Stimulated activated CD8-positive, alpha-beta memory T cell treated with anti-CD3 and anti-CD28 coated beads, Interleukin-15, amount 100 ng/mL, for 4 hours (primary cell): ENCODE measurements around the gene PDE3B.
"Not testable (repeated sequence)": the region's sequence is repeated elsewhere in the genome, so short reads cannot be mapped to it uniquely, and the experiment has no call there.

Experiments used
- DNase-seq, 2 donors: peaks; one replicate each; pipeline ENCODE4 v3.0.0-alpha.2; 2020; ENCODE audit warnings: low read depth in 2 of 2

Gene PDE3B

GRCh38 chr11:14883683-14884082, 240.1 kb downstream of the PDE3B start:
- DNase-seq = not testable (repeated sequence)

GRCh38 chr11:14884667-14885273, 241.2 kb downstream of the PDE3B start:
- DNase-seq = no peak

GRCh38 chr11:14886513-14886912, 242.9 kb downstream of the PDE3B start:
- no peak for DNase-seq

DNA sequence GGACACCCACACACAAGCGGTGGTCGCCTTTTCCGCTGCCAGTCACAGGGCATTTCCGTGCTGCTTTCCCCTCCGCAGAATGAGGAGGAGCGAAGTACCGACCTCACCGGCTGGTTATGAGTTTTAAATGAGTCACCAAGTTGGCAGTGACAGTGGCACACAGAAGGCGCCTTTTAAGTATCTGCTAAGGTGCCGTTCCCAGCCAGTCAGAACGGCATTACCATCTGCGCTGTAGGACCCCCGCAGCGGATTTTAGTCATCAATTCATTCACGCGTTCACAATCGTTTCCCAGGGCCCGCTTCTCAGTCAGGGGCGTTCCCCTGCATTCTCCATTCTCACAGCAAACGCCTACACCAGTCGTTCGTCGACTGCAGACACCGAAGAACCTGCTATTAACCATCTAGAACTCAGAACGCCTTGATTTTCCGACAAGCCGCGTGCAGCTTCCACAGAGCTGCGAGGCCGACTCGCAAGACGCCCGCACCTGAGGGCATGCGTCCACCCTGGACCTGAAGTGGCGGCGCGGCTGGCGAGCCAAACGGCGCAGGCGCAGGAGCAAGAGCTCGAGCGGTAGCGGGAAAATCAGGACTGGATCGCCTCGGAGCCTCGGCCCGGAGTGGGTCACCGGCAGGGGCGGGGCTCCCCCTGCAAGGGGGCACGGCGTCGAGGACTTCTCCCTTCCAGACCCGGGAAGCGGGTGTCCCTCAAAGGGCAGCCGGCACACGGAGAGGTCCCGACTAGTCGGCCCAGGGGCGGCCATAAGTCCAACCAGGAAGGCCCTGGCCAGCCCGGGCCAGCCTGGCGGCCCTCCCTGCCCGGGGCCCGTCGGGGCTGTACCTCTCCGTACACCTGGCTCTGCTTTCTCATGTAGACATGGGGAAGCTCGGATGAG, 247.8 kb downstream of the PDE3B start:
- DNase-seq = peak; percentile 78 to 82

DNA sequence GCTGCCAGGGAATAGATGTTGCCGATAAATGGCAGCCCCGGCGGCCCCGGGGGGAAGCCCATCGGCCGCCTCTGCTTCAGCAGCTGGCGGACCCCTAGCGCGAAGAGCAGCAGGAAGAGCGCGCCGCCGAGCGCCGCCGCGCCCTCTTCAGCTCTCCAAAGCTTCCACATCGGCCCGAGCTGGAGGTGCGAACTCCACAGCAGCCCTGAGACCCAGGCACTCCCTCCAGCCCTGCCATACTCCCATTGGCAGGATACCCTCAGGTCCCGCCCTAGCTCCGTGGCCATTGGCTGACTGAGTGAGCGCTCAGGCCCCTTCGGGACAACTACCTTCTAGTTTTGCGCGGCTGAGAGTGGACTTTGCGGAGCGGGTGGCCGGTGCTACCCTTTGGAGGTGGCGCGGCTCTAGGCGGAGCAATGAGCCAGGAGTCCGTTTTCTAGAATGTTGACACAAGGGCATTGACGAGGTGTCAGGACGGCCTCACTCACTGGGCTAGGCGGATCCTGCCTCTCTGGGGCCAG, 248.5 kb downstream of the PDE3B start, which contains the start of gene CYP2R1:
Gene CYP2R1, minus strand, starts transcription at position 196 of the 521 bp plus-strand sequence. Its CDS starts 26 bp downstream, at position 170.
- DNase-seq = peak; percentile 78 to 83

DNA sequence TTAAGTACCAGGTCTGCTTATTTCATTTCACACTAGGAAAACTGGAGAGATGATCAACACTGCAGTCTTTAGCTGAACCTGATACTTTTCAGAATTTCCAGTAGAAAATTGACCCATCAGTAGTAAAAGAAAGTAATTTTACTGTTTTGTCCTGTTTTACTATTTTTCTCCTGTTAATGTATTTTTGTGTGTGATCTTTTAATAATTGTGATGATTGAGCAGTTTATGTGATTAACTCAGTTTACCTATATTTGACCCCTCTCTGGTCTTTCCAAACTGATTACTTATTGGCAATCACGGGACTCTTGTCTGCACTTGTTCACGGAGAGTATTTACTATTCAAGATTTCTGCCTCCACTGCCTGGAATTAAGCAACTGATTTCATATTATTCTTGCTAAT, 249.0 kb downstream of the PDE3B start:
- DNase-seq = no peak

- DNase-seq = no peak
These were observed 251.3 kb downstream of the PDE3B start for GRCh38 chr11:14894657-14895598.

GRCh38 chr11:14898355-14898754, 254.8 kb downstream of the PDE3B start:
- DNase-seq = no peak

DNA sequence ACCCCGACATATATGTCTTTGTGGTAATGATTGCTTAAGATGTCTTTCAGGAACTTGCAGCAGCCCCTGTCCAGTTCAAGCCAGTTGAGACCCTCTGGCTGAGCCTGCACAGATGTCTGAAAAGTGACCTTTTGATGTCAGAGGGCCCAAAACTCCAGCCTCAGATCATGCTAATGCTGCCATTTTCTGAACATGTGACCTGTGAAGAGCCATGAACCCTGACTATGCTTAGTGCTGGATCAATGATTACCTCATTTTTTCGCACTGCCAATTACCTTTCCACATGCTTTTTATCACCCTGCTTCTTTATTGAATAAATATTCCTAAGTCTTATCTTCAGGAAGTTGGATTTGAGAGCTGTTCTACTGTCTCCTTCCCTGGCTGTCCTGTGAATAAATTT, 255.3 kb downstream of the PDE3B start:
- DNase-seq = no peak

- DNase-seq = no peak
These were observed 259.2 kb downstream of the PDE3B start for GRCh38 chr11:14902650-14903350.

GRCh38 chr11:14904745-14905103, 261.1 kb downstream of the PDE3B start:
- DNase-seq = peak; percentile 52 to 58

DNA sequence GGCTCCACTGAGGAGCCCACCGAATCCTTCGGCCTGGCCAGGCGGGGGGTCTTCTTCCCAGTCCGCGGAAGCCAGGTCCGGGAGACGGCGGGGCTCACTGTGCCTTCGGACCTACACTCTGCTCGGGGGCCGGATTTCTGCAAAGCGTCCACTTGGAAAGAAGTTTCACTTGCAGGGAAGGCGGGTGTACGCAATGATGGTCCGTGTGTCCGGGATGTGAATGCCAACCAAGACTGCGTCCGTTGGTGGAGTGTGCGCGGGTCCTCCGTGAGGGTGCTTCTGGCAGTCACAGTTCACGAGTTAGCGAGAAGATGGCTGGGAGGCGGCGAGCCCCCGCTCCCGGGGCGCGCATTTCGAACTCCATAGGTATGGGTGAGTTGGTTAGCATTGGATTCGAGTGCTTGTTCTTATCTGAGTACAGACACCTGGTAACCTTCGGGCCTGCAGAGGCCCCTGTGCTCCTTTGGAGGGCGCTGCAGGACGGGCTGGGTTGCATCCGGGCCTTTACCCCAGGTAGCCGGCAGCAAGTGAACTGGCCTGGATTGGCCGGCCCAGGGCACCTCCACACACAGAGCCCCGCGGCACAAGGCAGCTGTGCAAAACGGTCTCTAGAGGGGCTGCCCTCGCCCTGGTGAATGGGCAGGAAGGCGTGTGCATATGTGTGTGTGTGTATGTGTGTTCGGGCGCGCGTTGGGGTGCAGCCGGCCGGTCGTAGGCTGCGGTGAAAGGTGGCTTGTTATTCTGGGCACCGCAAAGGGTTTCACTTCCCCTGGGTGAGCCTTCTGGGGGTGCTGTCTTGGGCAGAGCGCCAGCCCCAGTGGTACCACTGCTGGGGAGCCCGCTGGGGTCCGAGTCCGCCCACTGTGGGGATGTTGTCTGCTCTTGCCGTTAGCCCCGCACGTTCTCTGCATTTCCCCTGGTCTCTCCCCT, 261.8 kb downstream of the PDE3B start:
- peak in 1 of 2 donors; percentile 29 for DNase-seq

GRCh38 chr11:14906578-14906977, 263.0 kb downstream of the PDE3B start:
- DNase-seq = no peak

DNA sequence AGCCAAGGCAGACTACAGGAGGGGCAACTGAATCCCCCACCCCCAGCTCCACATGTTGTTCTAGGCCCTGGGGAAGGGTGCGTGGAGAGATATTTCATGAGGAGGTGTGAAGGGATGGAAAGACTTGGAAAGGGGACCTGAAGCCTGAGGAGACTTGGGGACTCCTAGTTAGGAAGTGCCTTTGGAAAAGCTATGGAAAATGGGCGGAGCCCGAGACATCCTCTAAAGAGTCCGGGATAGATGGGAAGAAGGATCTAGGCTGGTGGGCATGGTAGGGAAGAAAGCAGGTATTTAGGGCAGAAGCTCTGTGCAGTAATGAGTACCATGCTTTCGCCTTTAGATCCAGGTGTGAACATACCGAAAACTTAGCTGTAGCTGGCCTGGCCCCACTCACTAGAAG, 263.4 kb downstream of the PDE3B start:
- DNase-seq = no peak

DNA sequence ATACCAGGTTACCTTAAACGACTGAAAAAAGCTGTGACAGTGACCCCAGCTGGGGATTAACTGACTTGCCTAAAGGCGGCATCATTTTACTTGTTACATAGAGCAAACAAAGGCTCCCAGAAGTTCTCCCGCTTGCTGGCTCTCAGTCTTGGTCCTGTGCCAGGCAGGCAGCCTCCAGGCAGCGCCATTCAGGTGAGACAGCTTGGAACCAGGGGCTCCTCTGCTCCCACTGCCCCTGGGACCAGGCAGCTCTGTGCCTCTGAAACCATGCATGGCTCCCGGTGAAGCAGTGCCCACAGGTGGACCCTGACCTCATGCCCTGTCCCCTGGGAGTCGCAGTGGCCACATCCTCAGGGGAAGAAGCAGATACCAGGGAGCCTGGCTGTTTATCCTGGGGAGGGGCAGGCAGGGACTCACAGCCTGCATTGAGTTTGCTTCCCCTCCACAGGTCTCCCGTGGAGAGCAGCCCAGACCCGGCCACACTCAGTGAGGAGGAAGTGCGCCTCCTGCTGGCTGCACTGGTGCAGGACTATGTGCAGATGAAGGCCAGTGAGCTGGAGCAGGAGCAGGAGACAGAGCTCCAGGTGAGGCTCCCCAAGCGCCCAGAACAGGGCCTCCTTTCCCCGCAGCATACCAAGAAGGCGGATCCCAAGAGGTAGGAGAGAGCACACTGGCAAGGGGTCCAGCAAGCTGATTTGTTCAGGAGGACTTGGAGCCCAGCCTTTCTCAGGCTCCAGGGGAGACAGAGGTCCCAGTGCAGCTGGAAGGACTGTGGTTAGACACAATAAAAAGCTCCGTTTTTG, 264.0 kb downstream of the PDE3B start:
- DNase-seq = peak; percentile 59 to 69

- no peak for DNase-seq
These were observed 264.7 kb downstream of the PDE3B start for GRCh38 chr11:14908214-14908880.

DNA sequence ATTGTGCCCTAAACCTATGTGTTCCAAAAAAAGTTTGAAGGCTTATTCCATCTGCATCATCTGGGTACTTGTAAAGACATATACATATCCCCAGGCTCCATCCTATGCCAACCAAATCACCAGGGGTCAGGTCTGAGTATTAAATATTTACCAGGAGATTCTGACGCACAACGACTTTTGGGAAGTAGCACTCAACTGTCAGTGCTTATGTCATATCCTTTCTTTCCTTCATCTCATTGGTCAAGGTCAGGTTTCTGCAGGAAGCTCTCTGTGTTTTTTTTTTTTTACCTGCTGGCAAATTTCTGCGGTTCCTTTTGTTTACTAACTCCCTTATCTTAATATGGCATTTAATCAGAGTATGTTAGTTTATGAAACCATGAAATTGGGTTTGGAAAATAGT, 270.9 kb downstream of the PDE3B start:
- DNase-seq = no peak

- no peak for DNase-seq
These were observed 272.8 kb downstream of the PDE3B start for GRCh38 chr11:14916403-14916802.
